ENCODE results near the gene SUPT16H.
"Not testable (repeated sequence)": the region's sequence is repeated elsewhere in the genome, so short reads cannot be mapped to it uniquely, and the experiment has no call there.

Gene SUPT16H

GRCh38 chr14:21308132-21308478, 75.7 kb downstream of the SUPT16H start:
- peak overlapping the region; percentile 61 for H3K4me2 ChIP-seq (ENCODE audit: low read depth, low read length, poor library complexity, severe bottlenecking)

GRCh38 chr14:21307637-21308036, 76.2 kb downstream of the SUPT16H start:
- Histone ChIP-seq H4K20me1 (ENCODE audit: low read depth, low read length) (no peaks in the 10 kb centered on the region), H3K9me3 (ENCODE audit: insufficient read depth, low read length) (no peaks in the 10 kb centered on the region), H3K79me2 (ENCODE audit: insufficient read depth, low read length) (no peaks in the 10 kb centered on the region), H3K36me3 (ENCODE audit: low read length) (no peaks in the 10 kb centered on the region), H3K4me2 (ENCODE audit: low read depth, low read length, poor library complexity, severe bottlenecking) (peak overlapping the region; percentile 61), H3K9ac (ENCODE audit: low read length) (no peak overlapping the region), H3K4me3 (ENCODE audit: insufficient read depth, low read length, poor library complexity, severe bottlenecking) (no peak overlapping the region), H3K9me2 (replicated peaks; ENCODE audit: insufficient read depth, low read length) (no peaks in the 10 kb centered on the region), H3F3A (ENCODE audit: insufficient read depth) (peaks cover 21% of the 10 kb centered on the region; the same call in 1 of the 2 replicates), H2AFZ (ENCODE audit: low read depth, low read length, severe bottlenecking) (no peak overlapping the region), H3K27ac (ENCODE audit: low read depth, low read length) (no peak overlapping the region), H3K27me3 (ENCODE audit: low read length) (no peaks in the 10 kb centered on the region; the same call in 1 of the 2 replicates)
- no peak for TF ChIP-seq EZH2phosphoT487 (conservative IDR thresholded peaks at IDR 0.05; ENCODE audit: low read length)
- TF ChIP-seq CTCF (IDR thresholded peaks at IDR 0.05; ENCODE audit: insufficient read depth, low read length, poor library complexity, severe bottlenecking): no peak

More at GRCh38 chr14:21308132-21308478, 75.7 kb downstream of the SUPT16H start:
- peak overlapping the region; percentile 47 for H3K4me3 ChIP-seq (ENCODE audit: insufficient read depth, low read length, poor library complexity, severe bottlenecking)
- no peaks in the 10 kb centered on the region for H3K9me2 ChIP-seq (replicated peaks; ENCODE audit: insufficient read depth, low read length)
- TF ChIP-seq CTCF (IDR thresholded peaks at IDR 0.05; ENCODE audit: insufficient read depth, low read length, poor library complexity, severe bottlenecking) (no peak), EZH2phosphoT487 (conservative IDR thresholded peaks at IDR 0.05; ENCODE audit: low read length) (no peak)
- peak overlapping the region; percentile 40 for H3K9ac ChIP-seq (ENCODE audit: low read length)
- no peaks in the 10 kb centered on the region for H3K9me3 ChIP-seq (ENCODE audit: insufficient read depth, low read length)
- H3K36me3 ChIP-seq (ENCODE audit: low read length): no peaks in the 10 kb centered on the region
- peaks cover 21% of the 10 kb centered on the region; the same call in 1 of the 2 replicates for H3F3A ChIP-seq (ENCODE audit: insufficient read depth)
- peak overlapping the region; percentile 91 for H2AFZ ChIP-seq (ENCODE audit: low read depth, low read length, severe bottlenecking)
- no peaks in the 10 kb centered on the region for H4K20me1 ChIP-seq (ENCODE audit: low read depth, low read length)
- no peaks in the 10 kb centered on the region for H3K79me2 ChIP-seq (ENCODE audit: insufficient read depth, low read length)
- H3K27me3 ChIP-seq (ENCODE audit: low read length): no peaks in the 10 kb centered on the region; the same call in 1 of the 2 replicates
- no peak overlapping the region for H3K27ac ChIP-seq (ENCODE audit: low read depth, low read length)

- H2AFZ ChIP-seq (ENCODE audit: low read depth, low read length, severe bottlenecking); H3K27me3 ChIP-seq (ENCODE audit: low read length); H3K79me2 ChIP-seq (ENCODE audit: insufficient read depth, low read length); H3K4me2 ChIP-seq (ENCODE audit: low read depth, low read length, poor library complexity, severe bottlenecking); H4K20me1 ChIP-seq (ENCODE audit: low read depth, low read length); H3K9ac ChIP-seq (ENCODE audit: low read length); H3F3A ChIP-seq (ENCODE audit: insufficient read depth); H3K27ac ChIP-seq (ENCODE audit: low read depth, low read length); H3K4me3 ChIP-seq (ENCODE audit: insufficient read depth, low read length, poor library complexity, severe bottlenecking); H3K9me2 ChIP-seq (replicated peaks; ENCODE audit: insufficient read depth, low read length); H3K36me3 ChIP-seq (ENCODE audit: low read length); H3K9me3 ChIP-seq (ENCODE audit: insufficient read depth, low read length): not testable (repeated sequence)
Measured at GRCh38 chr14:21302836-21303140, 81.0 kb downstream of the SUPT16H start.

GRCh38 chr14:21302013-21302835, 81.6 kb downstream of the SUPT16H start:
- no peaks in the 10 kb centered on the region for H3K9me2 ChIP-seq (replicated peaks; ENCODE audit: insufficient read depth, low read length)
- no peak overlapping the region for H2AFZ ChIP-seq (ENCODE audit: low read depth, low read length, severe bottlenecking)
- no peaks in the 10 kb centered on the region for H3K9me3 ChIP-seq (ENCODE audit: insufficient read depth, low read length)
- H4K20me1 ChIP-seq (ENCODE audit: low read depth, low read length): no peaks in the 10 kb centered on the region
- H3K27ac ChIP-seq (ENCODE audit: low read depth, low read length): no peak overlapping the region
- H3K4me3 ChIP-seq (ENCODE audit: insufficient read depth, low read length, poor library complexity, severe bottlenecking): no peak overlapping the region
- no peak overlapping the region for H3K4me2 ChIP-seq (ENCODE audit: low read depth, low read length, poor library complexity, severe bottlenecking)
- TF ChIP-seq EZH2phosphoT487 (conservative IDR thresholded peaks at IDR 0.05; ENCODE audit: low read length): no peak
- no peak for TF ChIP-seq CTCF (IDR thresholded peaks at IDR 0.05; ENCODE audit: insufficient read depth, low read length, poor library complexity, severe bottlenecking)
- H3K36me3 ChIP-seq (ENCODE audit: low read length): no peaks in the 10 kb centered on the region
- no peaks in the 10 kb centered on the region for H3K27me3 ChIP-seq (ENCODE audit: low read length)
- H3K79me2 ChIP-seq (ENCODE audit: insufficient read depth, low read length): no peaks in the 10 kb centered on the region
- H3F3A ChIP-seq (ENCODE audit: insufficient read depth): peaks cover 2% of the 10 kb centered on the region; the same call in 1 of the 2 replicates
- H3K9ac ChIP-seq (ENCODE audit: low read length): no peak overlapping the region
